SU-DHL-6 (cell line): ENCODE data around the gene ABCC12.

Source experiments
- H2AFZ ChIP-seq: fragments of 200-600 bp; sonication (generic); 2 replicates; pipeline ENCODE4 v1.6.1; 2014; ENCODE audit warnings: low read depth, mild to moderate bottlenecking, moderate library complexity, mixed read lengths, antibody characterized with exemption, low read length; ENCODE audit not compliant: severe bottlenecking
- H3F3A ChIP-seq: fragments of 200-600 bp; shearing (Covaris generic); 2 replicates; pipeline ENCODE4 v1.6.0; 2016; ENCODE audit warnings: antibody characterized with exemption, mild to moderate bottlenecking; ENCODE audit not compliant: insufficient read depth
- H3K27ac ChIP-seq: fragments of 200-600 bp; sonication (generic); 2 replicates; pipeline ENCODE4 v1.5.1; 2016; ENCODE audit warnings: low read depth, mild to moderate bottlenecking, low read length, moderate library complexity, mixed read lengths
- H3K27me3 ChIP-seq: fragments of 200-600 bp; sonication (generic), shearing (Covaris generic); 2 replicates; pipeline ENCODE4 v1.6.0; 2014; ENCODE audit warnings: mild to moderate bottlenecking, low read length
- H3K36me3 ChIP-seq: fragments of 200-600 bp; sonication (generic); 2 replicates; pipeline ENCODE4 v1.6.1; 2014; ENCODE audit warnings: mild to moderate bottlenecking, low read length, mixed read lengths
- H3K4me2 ChIP-seq: fragments of 300-600, 200-600 bp; shearing (Covaris generic), sonication (generic); 2 replicates; pipeline ENCODE4 v1.6.0; 2014; ENCODE audit warnings: low read length, low read depth, mild to moderate bottlenecking; ENCODE audit not compliant: poor library complexity, severe bottlenecking
- H3K4me3 ChIP-seq: fragments of 200-600 bp; sonication (generic); 2 replicates; pipeline ENCODE4 v1.5.1; 2014; ENCODE audit warnings: antibody characterized with exemption, low read length, mild to moderate bottlenecking, mixed read lengths; ENCODE audit not compliant: insufficient read depth, poor library complexity, severe bottlenecking
- H3K79me2 ChIP-seq: fragments of 200-600 bp; sonication (generic); 2 replicates; pipeline ENCODE4 v1.6.1; 2014; ENCODE audit warnings: mild to moderate bottlenecking, low read length, moderate library complexity; ENCODE audit not compliant: insufficient read depth
- H3K9ac ChIP-seq: fragments of 200-600 bp; sonication (generic); 2 replicates; pipeline ENCODE4 v1.7.0; 2014; ENCODE audit warnings: mild to moderate bottlenecking, low read length
- H3K9me2 ChIP-seq: fragments of 200-600 bp; sonication (generic); replicated peaks from 2 replicates; pipeline ENCODE4 v1.6.1; 2014; ENCODE audit warnings: low read length; ENCODE audit not compliant: insufficient read depth
- H3K9me3 ChIP-seq: fragments of 200-600 bp; sonication (generic); 2 replicates; pipeline ENCODE4 v1.6.1; 2014; ENCODE audit warnings: low read length, mixed read lengths; ENCODE audit not compliant: insufficient read depth
- H4K20me1 ChIP-seq: fragments of 200-600 bp; sonication (generic); 2 replicates; pipeline ENCODE4 v1.6.1; 2014; ENCODE audit warnings: low read depth, mild to moderate bottlenecking, antibody characterized with exemption, low read length, moderate library complexity, mixed read lengths
- CTCF ChIP-seq: fragments of 200-600 bp; sonication (generic); IDR thresholded peaks from one replicate; pipeline ENCODE4 v1.5.1; 2017; ENCODE audit warnings: antibody characterized with exemption, mild to moderate bottlenecking, low read length, moderate library complexity; ENCODE audit not compliant: insufficient read depth, poor library complexity, severe bottlenecking
- EZH2phosphoT487 ChIP-seq: fragments of 200-600 bp; sonication (generic), shearing (Covaris generic); conservative IDR thresholded peaks from 2 replicates; pipeline ENCODE4 v1.6.1; 2018; ENCODE audit warnings: mild to moderate bottlenecking, antibody characterized with exemption, low read length, moderate library complexity, mixed read lengths

The ABCC12 gene

GRCh38 chr16:48162839-48163410 is 7.1 kb upstream of the ABCC12 start:
- H2AFZ ChIP-seq: no peak overlapping the region
- H3K27ac ChIP-seq: no peak overlapping the region
- no peaks in the 10 kb centered on the region for H3K36me3 ChIP-seq
- TF ChIP-seq EZH2phosphoT487: no peak
- TF ChIP-seq CTCF: no peak
- H3K4me2 ChIP-seq: no peak overlapping the region
- no peak overlapping the region for H3K9ac ChIP-seq
- no peaks in the 10 kb centered on the region for H3K27me3 ChIP-seq
- H4K20me1 ChIP-seq: no peaks in the 10 kb centered on the region
- no peaks in the 10 kb centered on the region for H3K9me3 ChIP-seq
- no peak overlapping the region for H3K4me3 ChIP-seq
- no peaks in the 10 kb centered on the region for H3K79me2 ChIP-seq
- H3F3A ChIP-seq: no peaks in the 10 kb centered on the region
- H3K9me2 ChIP-seq: no peaks in the 10 kb centered on the region

GRCh38 chr16:48161906-48162305 is 6.1 kb upstream of the ABCC12 start:
- Histone ChIP-seq H3K36me3 (no peaks in the 10 kb centered on the region), H3K9me3 (no peaks in the 10 kb centered on the region), H3F3A (no peaks in the 10 kb centered on the region), H2AFZ (no peak overlapping the region), H3K27ac (no peak overlapping the region), H3K27me3 (no peaks in the 10 kb centered on the region), H3K79me2 (no peaks in the 10 kb centered on the region), H3K4me3 (no peak overlapping the region), H3K9ac (no peak overlapping the region), H3K4me2 (no peak overlapping the region), H4K20me1 (no peaks in the 10 kb centered on the region), H3K9me2 (no peaks in the 10 kb centered on the region)
- TF ChIP-seq CTCF (no peak), EZH2phosphoT487 (no peak)

DNA sequence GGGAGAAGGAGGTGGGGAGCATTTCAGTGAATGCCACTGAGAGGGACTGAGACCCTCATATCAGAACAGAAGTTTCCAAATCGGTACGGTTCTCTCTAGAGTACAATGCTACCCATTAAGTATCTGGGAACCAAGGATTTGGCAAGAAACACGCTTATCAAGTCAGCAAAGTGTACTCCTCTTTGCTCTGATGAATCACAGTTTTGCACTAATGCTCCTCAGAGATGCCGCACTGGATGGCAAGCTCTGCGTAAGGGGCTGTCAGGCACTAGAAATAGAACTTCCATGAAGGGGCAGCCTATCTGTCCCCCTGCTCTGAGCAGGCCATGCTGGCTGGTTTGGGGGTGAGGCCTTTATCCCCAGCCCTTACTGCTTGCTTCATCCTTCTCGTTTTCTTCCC is 4.8 kb upstream of the ABCC12 start:
- H3K4me3 ChIP-seq: no peak overlapping the region
- H3F3A ChIP-seq: no peaks in the 10 kb centered on the region
- H3K79me2 ChIP-seq: no peaks in the 10 kb centered on the region
- H3K27ac ChIP-seq: no peak overlapping the region
- H3K4me2 ChIP-seq: no peak overlapping the region
- H3K27me3 ChIP-seq: no peaks in the 10 kb centered on the region
- no peaks in the 10 kb centered on the region for H3K36me3 ChIP-seq
- H3K9ac ChIP-seq: no peak overlapping the region
- no peaks in the 10 kb centered on the region for H3K9me3 ChIP-seq
- H4K20me1 ChIP-seq: no peaks in the 10 kb centered on the region
- TF ChIP-seq CTCF: no peak
- no peak for TF ChIP-seq EZH2phosphoT487
- H2AFZ ChIP-seq: no peak overlapping the region
- no peaks in the 10 kb centered on the region for H3K9me2 ChIP-seq

- TF ChIP-seq CTCF (no peak), EZH2phosphoT487 (no peak)
- Histone ChIP-seq H3K27ac (no peak overlapping the region), H3F3A (no peaks in the 10 kb centered on the region), H3K4me3 (no peak overlapping the region), H3K36me3 (no peaks in the 10 kb centered on the region), H3K4me2 (no peak overlapping the region), H3K27me3 (no peaks in the 10 kb centered on the region), H3K9me3 (no peaks in the 10 kb centered on the region), H4K20me1 (no peaks in the 10 kb centered on the region), H2AFZ (no peak overlapping the region), H3K9me2 (no peaks in the 10 kb centered on the region), H3K79me2 (no peaks in the 10 kb centered on the region), H3K9ac (no peak overlapping the region)
Observed at GRCh38 chr16:48158296-48158695, 2.5 kb upstream of the ABCC12 start.
